ENCODE data around the gene USP44.

GRCh38 chr12:95522692-95523091, 28.6 kb downstream of the USP44 start:
- TF ChIP-seq EP300 (IDR thresholded peaks at IDR 0.05), result no peak
- no peak for TF ChIP-seq CTCF (IDR thresholded peaks at IDR 0.05)
- no peak for TF ChIP-seq POLR2A (IDR thresholded peaks at IDR 0.05; ENCODE audit: low read depth)
- no peak for TF ChIP-seq POLR2AphosphoS5 (IDR thresholded peaks at IDR 0.05)

All from esophagus muscularis mucosa (tissue), 4 donors.